Measurements from ENCODE around the gene MKLN1.
"Not testable (repeated sequence)": the region's sequence is repeated elsewhere in the genome, so short reads cannot be mapped to it uniquely, and the experiment has no call there.

The MKLN1 gene

DNA sequence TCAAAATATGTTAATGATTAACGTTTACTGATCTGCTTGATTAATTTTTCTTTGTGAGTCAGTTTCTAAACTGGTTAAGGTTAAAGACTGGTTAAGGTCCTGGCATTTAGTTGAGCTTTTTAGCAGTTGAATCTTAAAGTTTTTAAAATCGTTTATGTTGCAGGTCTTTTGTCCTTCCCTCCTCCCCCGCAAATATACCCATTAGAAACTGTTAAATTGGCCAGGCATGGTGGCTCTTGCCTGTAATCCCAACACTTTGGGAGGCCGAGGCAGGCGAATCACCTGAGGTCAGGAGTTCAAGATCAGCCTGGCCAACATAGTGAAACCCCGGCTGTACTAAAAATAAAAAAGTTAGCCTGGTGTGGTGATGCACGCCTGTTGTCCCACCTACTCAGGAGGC is 127.9 kb downstream of the MKLN1 start:
- no peak overlapping the region for H3K4me3 ChIP-seq (ENCODE audit: low read depth, low read length)

- H3K4me3 ChIP-seq (ENCODE audit: low read depth, low read length): no peak overlapping the region
Observed at GRCh38 chr7:131456338-131456737, 128.7 kb downstream of the MKLN1 start.

- no peak overlapping the region for H3K4me3 ChIP-seq (ENCODE audit: low read depth, low read length)
Observed at GRCh38 chr7:131459256-131459655, 131.6 kb downstream of the MKLN1 start.

DNA sequence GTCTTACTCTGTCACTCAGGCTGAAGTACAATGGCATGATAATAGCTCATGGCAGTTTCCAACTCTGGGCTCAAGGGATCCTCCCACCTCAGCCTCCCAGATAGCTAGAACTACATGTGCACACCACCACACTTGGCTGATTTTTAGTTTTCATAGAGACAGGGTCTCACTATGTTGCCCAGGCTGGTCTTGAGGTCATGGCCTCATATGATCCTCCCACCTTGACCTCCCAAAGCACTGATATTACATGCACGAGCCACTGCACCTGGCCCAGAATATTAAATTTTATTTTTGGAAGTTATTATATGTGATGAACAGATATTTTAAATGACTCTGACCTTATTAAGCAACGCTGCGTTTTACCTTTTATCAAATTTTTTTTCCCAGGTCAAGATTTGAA is 134.4 kb downstream of the MKLN1 start:
- H3K4me3 ChIP-seq (ENCODE audit: low read depth, low read length): no peak overlapping the region

DNA sequence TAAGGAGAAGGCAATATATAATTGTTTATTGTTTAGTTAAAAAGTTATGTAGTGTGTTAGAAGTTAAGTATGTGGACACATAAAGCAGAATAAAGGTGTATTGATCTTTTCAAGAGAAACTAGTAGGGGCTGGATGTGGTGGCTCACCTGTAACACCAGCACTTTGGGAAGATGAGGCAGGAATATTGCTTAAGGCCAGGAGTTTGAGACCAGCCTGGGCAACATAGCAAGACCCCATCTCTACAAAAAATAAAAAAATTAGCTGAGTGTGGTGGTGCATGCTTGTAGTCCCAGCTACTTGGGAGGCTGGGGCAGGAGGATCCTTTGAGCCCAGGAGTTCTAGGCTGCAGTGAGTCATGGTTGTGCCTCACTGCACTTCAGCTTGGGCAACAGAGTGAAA is 135.0 kb downstream of the MKLN1 start:
- H3K4me3 ChIP-seq (ENCODE audit: low read depth, low read length): not testable (repeated sequence)

GRCh38 chr7:131466735-131467365 is 139.2 kb downstream of the MKLN1 start:
- no peak overlapping the region for H3K4me3 ChIP-seq (ENCODE audit: low read depth, low read length)

DNA sequence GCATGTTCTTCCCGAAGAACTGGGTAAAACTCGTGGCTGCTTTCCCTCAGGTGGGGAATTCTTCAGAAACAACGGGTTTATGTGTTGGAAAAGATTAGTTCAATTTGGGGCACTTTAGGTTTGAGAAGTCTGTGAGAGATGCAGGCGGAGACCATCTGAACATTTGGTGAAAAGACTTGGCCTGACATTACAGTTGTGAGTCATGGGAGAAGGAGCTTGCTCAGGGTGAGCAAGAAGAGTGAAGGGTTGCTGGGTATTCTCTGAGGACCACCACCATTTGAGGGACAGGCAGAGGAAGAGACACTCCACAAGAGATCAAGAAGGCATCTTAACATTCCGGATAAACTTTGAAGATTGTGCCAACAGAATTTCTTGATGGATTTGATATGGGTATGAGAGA is 140.1 kb downstream of the MKLN1 start:
- no peak overlapping the region for H3K4me3 ChIP-seq (ENCODE audit: low read depth, low read length)

- H3K4me3 ChIP-seq (ENCODE audit: low read depth, low read length): no peak overlapping the region
Observed at GRCh38 chr7:131471250-131472004, 143.8 kb downstream of the MKLN1 start.

- no peak overlapping the region for H3K4me3 ChIP-seq (ENCODE audit: low read depth, low read length)
Observed at GRCh38 chr7:131476740-131477139, 149.1 kb downstream of the MKLN1 start.

DNA sequence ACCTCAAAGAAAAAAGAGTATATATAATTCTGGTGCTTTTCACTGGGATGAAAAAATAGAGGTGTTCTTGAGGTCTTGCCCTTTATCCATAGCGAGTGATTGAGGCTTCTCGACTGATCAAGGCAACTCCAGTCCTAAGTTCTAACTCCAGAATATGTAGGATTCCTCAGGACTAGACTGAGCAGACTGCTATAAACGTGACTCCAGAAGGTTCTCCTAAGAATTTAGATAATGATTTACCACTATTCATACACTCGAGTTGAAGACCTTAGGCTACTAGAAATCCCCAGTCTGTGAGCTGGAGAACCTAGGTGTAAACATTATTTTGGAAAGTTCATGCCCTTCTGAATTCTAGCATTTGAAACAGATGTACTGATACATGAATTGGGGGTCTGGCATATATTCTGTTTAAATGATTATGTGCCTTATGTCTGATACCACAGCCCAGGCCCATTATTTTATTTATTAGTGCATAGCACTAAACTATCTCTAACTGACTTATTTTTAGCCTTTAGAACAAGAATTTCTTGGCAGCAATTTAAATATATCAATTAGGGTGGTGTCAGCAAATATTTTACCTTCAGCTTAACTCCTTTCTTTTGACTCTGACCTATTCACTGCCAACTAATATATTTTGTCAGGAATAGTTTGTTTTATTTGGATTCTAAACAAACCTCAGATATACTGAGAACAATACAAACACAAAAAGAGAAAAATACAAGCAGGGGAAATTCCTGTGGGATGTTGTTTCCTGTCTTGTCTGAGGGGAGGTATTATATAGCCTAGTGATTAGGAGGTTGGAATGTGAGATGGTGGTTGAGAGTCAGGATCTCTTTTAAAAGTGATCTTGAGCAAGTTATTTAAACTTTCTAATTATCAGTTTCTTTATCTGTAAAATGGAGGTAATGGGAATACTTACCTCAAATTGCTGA is 153.0 kb downstream of the MKLN1 start:
- H3K4me3 ChIP-seq (ENCODE audit: low read depth, low read length): no peak overlapping the region

DNA sequence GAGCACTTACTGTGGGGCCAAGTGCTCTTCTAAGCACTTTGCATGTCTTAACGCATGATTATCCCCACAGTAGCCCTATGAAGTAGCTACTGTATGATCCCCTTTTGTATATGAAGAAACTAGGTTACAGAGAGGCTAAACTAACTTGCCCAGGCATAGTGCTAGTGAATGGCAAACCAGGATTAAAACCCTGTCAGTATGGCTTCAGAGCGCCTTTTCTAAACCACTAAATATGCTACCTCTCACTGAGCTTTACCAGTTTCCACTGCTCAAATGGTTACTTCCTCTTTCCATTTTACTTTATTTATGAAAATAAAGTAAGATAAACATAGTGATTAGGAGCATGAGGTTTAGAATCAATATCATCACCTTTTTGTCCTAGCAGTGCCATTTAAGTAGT is 155.1 kb downstream of the MKLN1 start:
- no peak overlapping the region for H3K4me3 ChIP-seq (ENCODE audit: low read depth, low read length)

- H3K4me3 ChIP-seq (ENCODE audit: low read depth, low read length): no peak overlapping the region
Observed at GRCh38 chr7:131483586-131483985, 155.9 kb downstream of the MKLN1 start.

DNA sequence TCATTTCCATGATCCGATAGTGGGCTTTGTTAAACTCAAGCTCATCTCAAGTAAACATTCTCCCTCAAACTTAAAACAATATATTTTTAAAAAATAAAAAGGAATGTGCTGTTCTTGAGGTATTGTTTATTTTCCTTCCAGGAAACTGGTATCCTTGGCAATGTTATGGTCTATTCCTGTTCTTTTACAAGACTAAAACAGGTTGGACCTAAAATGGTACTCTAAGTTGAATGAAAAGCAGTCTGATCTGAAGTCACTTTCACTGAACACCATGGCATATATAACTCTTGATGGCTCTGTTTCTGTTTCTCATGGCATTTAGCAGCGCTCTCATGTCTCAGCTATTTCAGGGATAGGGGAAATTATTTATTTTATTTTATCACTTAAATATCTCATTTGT is 158.7 kb downstream of the MKLN1 start:
- no peak overlapping the region for H3K4me3 ChIP-seq (ENCODE audit: low read depth, low read length)

DNA sequence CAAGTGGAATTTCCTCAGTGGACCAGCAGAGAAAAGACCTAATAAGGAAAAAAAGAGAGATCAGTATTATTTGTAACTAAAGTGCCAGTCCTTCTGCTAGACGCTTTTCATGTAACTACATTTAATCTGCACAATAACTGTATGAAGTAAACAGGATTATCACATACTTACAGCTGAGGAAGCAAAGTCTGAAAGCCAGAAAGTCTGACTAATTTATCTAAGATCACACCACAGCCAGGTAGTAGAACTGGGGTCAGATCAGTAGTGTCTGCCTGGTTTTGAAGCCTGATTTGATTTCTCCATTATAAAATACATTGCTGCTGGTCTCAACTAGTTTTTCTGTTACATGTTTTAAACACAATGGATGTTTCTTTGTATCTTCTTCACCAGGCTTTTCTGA is 159.5 kb downstream of the MKLN1 start:
- no peak overlapping the region for H3K4me3 ChIP-seq (ENCODE audit: low read depth, low read length)

- no peak overlapping the region for H3K4me3 ChIP-seq (ENCODE audit: low read depth, low read length)
Observed at GRCh38 chr7:131488361-131488760, 160.7 kb downstream of the MKLN1 start.

DNA sequence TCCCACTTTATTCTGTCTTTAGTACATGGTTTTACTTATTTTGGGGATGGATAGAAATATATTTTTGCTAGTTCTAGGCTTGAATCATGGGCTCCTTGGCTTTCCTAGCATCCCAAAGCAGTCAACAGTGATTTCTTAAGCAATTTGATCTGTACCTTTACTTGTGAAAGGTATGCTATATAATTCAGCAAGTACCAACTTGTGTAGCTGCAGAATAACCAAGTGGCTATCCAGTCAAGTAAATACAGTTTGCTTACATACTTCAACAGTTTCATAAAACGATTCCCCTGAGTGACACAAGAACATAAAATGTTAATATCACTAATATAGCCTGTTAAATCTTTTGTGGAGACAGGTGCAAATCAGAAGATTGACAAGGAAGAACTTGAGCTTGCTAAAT is 161.5 kb downstream of the MKLN1 start:
- H3K4me3 ChIP-seq (ENCODE audit: low read depth, low read length): no peak overlapping the region

GRCh38 chr7:131489881-131490280 is 162.2 kb downstream of the MKLN1 start:
- no peak overlapping the region for H3K4me3 ChIP-seq (ENCODE audit: low read depth, low read length)

DNA sequence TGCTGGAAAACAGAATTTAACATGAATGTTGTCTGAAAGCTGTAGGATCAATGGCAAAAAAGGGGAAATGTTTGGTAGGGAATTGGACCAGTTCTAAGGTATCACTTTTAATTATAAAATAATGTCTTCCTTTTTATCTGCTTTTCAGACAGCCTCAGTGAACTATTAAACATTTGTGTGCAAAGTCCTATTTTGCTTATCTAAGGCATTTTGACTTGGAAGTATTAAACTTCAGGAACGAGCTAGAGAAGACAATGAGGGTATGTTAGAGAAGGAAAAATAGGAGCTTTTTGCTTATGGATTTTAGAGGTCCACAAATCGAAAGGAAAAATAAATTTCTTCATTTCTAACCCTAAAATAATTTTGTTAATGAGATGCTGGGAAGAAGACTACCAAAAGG is 165.4 kb downstream of the MKLN1 start:
- no peak overlapping the region for H3K4me3 ChIP-seq (ENCODE audit: low read depth, low read length)

GRCh38 chr7:131493581-131493980 is 165.9 kb downstream of the MKLN1 start:
- no peak overlapping the region for H3K4me3 ChIP-seq (ENCODE audit: low read depth, low read length)

- H3K4me3 ChIP-seq (ENCODE audit: low read depth, low read length): no peak overlapping the region
Observed at GRCh38 chr7:131494182-131494581, 166.5 kb downstream of the MKLN1 start.

- no peak overlapping the region for H3K4me3 ChIP-seq (ENCODE audit: low read depth, low read length)
Observed at GRCh38 chr7:131495669-131496498, 168.2 kb downstream of the MKLN1 start.
